Gastrocnemius medialis (tissue), 4 donors: Measurements from ENCODE around the gene TNFRSF12A. TPM values are rescaled to one million over a fixed set of nuclear protein-coding genes. Genes with fewer than 3 reads are reported as not detected.
"Not testable (repeated sequence)": the region's sequence is repeated elsewhere in the genome, so short reads cannot be mapped to it uniquely, and the experiment has no call there.

Experiments
- ATAC-seq, 2 donors: fragments of 150-250 bp; one replicate each; pipeline ENCODE4 v1.9.1; 2016
- DNase-seq, 2 donors: peaks; one replicate each; pipeline ENCODE4 v3.0.0-alpha.2; 2019
- H3K27ac ChIP-seq, 4 donors: fragments of 200-600 bp; sonication (generic); 1 replicate in 1 of 4; 2 replicates in 3 of 4; pipeline ENCODE4 v1.5.1; 2016 to 2018; ENCODE audit warnings: mild to moderate bottlenecking in 2 of 4, moderate library complexity in 1 of 4
- H3K27me3 ChIP-seq, 3 donors: fragments of 200-600 bp; sonication (generic) in 2 of 3; 1 replicate in 1 of 3; 2 replicates in 2 of 3; pipeline versions ENCODE4 v1.5.1 to v1.6.0; 2016 to 2019; ENCODE audit warnings: mild to moderate bottlenecking in 1 of 3, moderate library complexity in 1 of 3
- H3K36me3 ChIP-seq, 2 donors: fragments of 200-600 bp; sonication (generic) in 1 of 2; one replicate each; pipeline ENCODE4 v1.5.1; 2017 to 2018
- H3K4me1 ChIP-seq, 2 donors: fragments of 200-600 bp; sonication (generic) in 1 of 2; one replicate each; pipeline ENCODE4 v1.5.1; 2016 to 2017; ENCODE audit warnings: mild to moderate bottlenecking in 2 of 2
- H3K4me3 ChIP-seq, 4 donors: fragments of 200-600 bp; sonication (generic) in 3 of 4; 1 replicate in 1 of 4; 2 replicates in 3 of 4; pipeline ENCODE4 v1.5.1; 2016 to 2019; ENCODE audit warnings: mild to moderate bottlenecking in 2 of 4
- H3K9me3 ChIP-seq, 3 donors: fragments of 200-600 bp; sonication (generic) in 2 of 3; 1 replicate in 1 of 3; 2 replicates in 2 of 3; pipeline ENCODE4 v1.5.1; 2016 to 2019
- CTCF ChIP-seq, 5 experiments: fragments of 450-650 bp in 3 of 5; fragments of 200-600 bp in 2 of 5; sonication (generic) in 2 of 5; IDR thresholded peaks in 4 of 5; conservative IDR thresholded peaks in 1 of 5; 1 replicate in 4 of 5; 2 replicates in 1 of 5; pipeline ENCODE4 v1.5.1; 2016 to 2019; ENCODE audit warnings: antibody characterized with exemption in 5 of 5, mild to moderate bottlenecking in 3 of 5, moderate library complexity in 3 of 5
- POLR2A ChIP-seq, 2 donors: fragments of 450-650 bp; IDR thresholded peaks; one replicate each; pipeline ENCODE4 v1.6.1; 2017; ENCODE audit warnings: antibody characterized with exemption in 2 of 2, mild to moderate bottlenecking in 2 of 2, moderate library complexity in 2 of 2
- in situ Hi-C, 4 donors: fragments of 200-750 bp; cut with MboI; loops; one replicate each; pipeline versions ENCODE4 v1.15.0 to v1.8.0; 2017; ENCODE audit warnings: low sequenced_read_pairs in 4 of 4
- intact Hi-C: fragments of 100-400 bp; cut with DNase I; formaldehyde crosslinking; loops from one replicate; pipeline ENCODE4 v1.15.1; 2023; ENCODE audit warnings: low total_unique reads
- total RNA-seq, 4 donors: library from RNA; depleted of rRNA; stranded (reverse); fragments of >200 nt; gene quantifications; one replicate each; pipeline versions ENCODE4 v1.1.0 to v1.2.3, GENCODE V29; 2016

Gene TNFRSF12A
- total RNA-seq, 4 donors from 2014 or later = 34.0 to 161 (median 85.5) TPM

DNA sequence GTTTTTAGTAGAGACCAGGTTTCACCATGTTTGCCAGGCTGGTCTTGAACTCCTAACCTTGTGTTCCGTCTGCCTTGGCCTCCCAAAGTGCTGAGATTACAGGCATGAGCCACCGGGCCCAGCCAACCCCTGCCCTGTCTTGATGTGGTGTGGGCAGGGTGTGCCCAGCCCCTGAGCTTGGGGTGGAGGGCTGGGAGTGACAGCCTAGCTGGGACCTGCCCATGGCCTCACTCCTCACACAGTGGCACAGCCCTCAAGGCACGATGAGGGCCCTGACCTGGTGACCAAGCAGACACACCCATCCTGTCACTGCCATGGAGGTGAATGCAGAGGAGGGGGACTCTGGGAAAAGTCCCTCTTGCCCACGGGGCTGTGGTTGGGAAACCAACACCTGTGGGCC, 48.3 kb downstream of the TNFRSF12A start:
- no peaks in the 10 kb centered on the region for H3K36me3 ChIP-seq
- no peaks in the 10 kb centered on the region for H3K9me3 ChIP-seq
- TF ChIP-seq CTCF (IDR thresholded peaks at IDR 0.05 in 4 of 5, conservative IDR thresholded peaks at IDR 0.05 in 1 of 5) = no peak
- TF ChIP-seq POLR2A (IDR thresholded peaks at IDR 0.05) = no peak
- H3K4me1 ChIP-seq = peaks cover 16 to 17% of the 10 kb centered on the region in 2 donors
- intact Hi-C loops = no loop called here
- in situ Hi-C loops = loop anchor here in 2 of 4 donors (10.0 kb wide), 2 partner anchors 56 to 96 kb away; no protein-coding TSS in a partner anchor
- H3K27ac ChIP-seq = no peak overlapping the region
- ATAC-seq (no peak), DNase-seq (no peak)
- no peaks in the 10 kb centered on the region for H3K27me3 ChIP-seq
- H3K4me3 ChIP-seq = no peak overlapping the region

- DNase-seq = not testable (repeated sequence)
Measured at GRCh38 chr16:3069146-3069545, 49.0 kb downstream of the TNFRSF12A start.

GRCh38 chr16:3070608-3071111, 50.5 kb downstream of the TNFRSF12A start:
- no peak for TF ChIP-seq CTCF (IDR thresholded peaks at IDR 0.05 in 4 of 5, conservative IDR thresholded peaks at IDR 0.05 in 1 of 5)
- TF ChIP-seq POLR2A (IDR thresholded peaks at IDR 0.05) = no peak
- peaks cover 3 to 6% of the 10 kb centered on the region in 2 donors for H3K4me1 ChIP-seq
- no peak overlapping the region for H3K4me3 ChIP-seq
- H3K36me3 ChIP-seq = no peaks in the 10 kb centered on the region
- no peaks in the 10 kb centered on the region for H3K27me3 ChIP-seq
- no peak for ATAC-seq
- no peaks in the 10 kb centered on the region for H3K9me3 ChIP-seq
- H3K27ac ChIP-seq = no peak overlapping the region
- no peak for DNase-seq
- intact Hi-C loops (no loop called here), in situ Hi-C loops (no loop called here)

More at GRCh38 chr16:3069146-3069545, 49.0 kb downstream of the TNFRSF12A start:
- H3K9me3 ChIP-seq, H3K27me3 ChIP-seq, ATAC-seq, intact Hi-C loops, H3K36me3 ChIP-seq, H3K27ac ChIP-seq, H3K4me3 ChIP-seq: not testable (repeated sequence)
- H3K4me1 ChIP-seq = peaks cover 16 to 17% of the 10 kb centered on the region in 2 donors
- in situ Hi-C loops = loop anchor here in 2 of 4 donors (10.0 kb wide), 2 partner anchors 56 to 96 kb away; no protein-coding TSS in a partner anchor

GRCh38 chr16:3071655-3072054, 51.5 kb downstream of the TNFRSF12A start:
- ATAC-seq (no peak), DNase-seq (no peak)

More at GRCh38 chr16:3071655-3072054, 51.5 kb downstream of the TNFRSF12A start:
- no peak overlapping the region for H3K27ac ChIP-seq
- TF ChIP-seq CTCF (IDR thresholded peaks at IDR 0.05 in 4 of 5, conservative IDR thresholded peaks at IDR 0.05 in 1 of 5) = no peak
- TF ChIP-seq POLR2A (IDR thresholded peaks at IDR 0.05) = no peak
- intact Hi-C loops (no loop called here), in situ Hi-C loops (no loop called here)
- no peaks in the 10 kb centered on the region for H3K27me3 ChIP-seq
- H3K4me3 ChIP-seq = no peak overlapping the region
- no peaks in the 10 kb centered on the region for H3K36me3 ChIP-seq
- H3K9me3 ChIP-seq = no peaks in the 10 kb centered on the region
- peaks cover 0 to under 1% of the 10 kb centered on the region in 2 donors for H3K4me1 ChIP-seq

Other genes starting within 250 kb of the TNFRSF12A start
- 100 to 1,000 TPM; 216 to 970 (median 375) TPM for gene ELOB, start 243.1 kb upstream of the TNFRSF12A start, total RNA-seq
- not detected for gene PRSS33, start 232.8 kb upstream of the TNFRSF12A start, total RNA-seq
- gene PRSS41, start 221.9 kb upstream of the TNFRSF12A start, total RNA-seq = not detected
- not detected for gene PRSS21, start 203.1 kb upstream of the TNFRSF12A start, total RNA-seq
- not detected for gene ZG16B, start 190.1 kb upstream of the TNFRSF12A start, total RNA-seq
- gene PRSS22, start 162.2 kb upstream of the TNFRSF12A start, total RNA-seq = not detected
- gene FLYWCH2, start 137.2 kb upstream of the TNFRSF12A start, total RNA-seq = 10 to 100 TPM; 19.5 to 54.5 (median 30.2) TPM
- gene FLYWCH1, start 108.4 kb upstream of the TNFRSF12A start, total RNA-seq = 10 to 100 TPM; 41.7 to 49.7 (median 44.0) TPM
- gene KREMEN2, start 56.1 kb upstream of the TNFRSF12A start, total RNA-seq = not detected
- gene PAQR4, start 51.0 kb upstream of the TNFRSF12A start, total RNA-seq = 10 to 100 TPM in 2 of 4 donors, 1 to 10 TPM in 2; 4.2 to 14.6 (median 10.2) TPM
- gene PKMYT1, start 39.9 kb upstream of the TNFRSF12A start, total RNA-seq = 1 to 10 TPM in 2 of 4 donors, not detected in 2; 1.4 to 2.4 TPM
- under 1 TPM in 1 of 4 donors, not detected in 3; 0.40 TPM for gene CLDN9, start 7.4 kb upstream of the TNFRSF12A start, total RNA-seq
- under 1 TPM in 1 of 4 donors, not detected in 3; 0.55 TPM for gene CLDN6, start 2.2 kb upstream of the TNFRSF12A start, total RNA-seq
- gene HCFC1R1, start 3.6 kb downstream of the TNFRSF12A start, total RNA-seq = 100 to 1,000 TPM in 1 of 4 donors, 10 to 100 TPM in 3; 41.8 to 124 (median 66.9) TPM
- 10 to 100 TPM; 15.0 to 31.1 (median 21.5) TPM for gene THOC6, start 3.7 kb downstream of the TNFRSF12A start, total RNA-seq
- gene BICDL2, start 16.6 kb downstream of the TNFRSF12A start, total RNA-seq = under 1 TPM in 1 of 4 donors, not detected in 3; 0.32 TPM
- gene MMP25, start 26.2 kb downstream of the TNFRSF12A start, total RNA-seq = under 1 TPM in 3 of 4 donors, not detected in 1; 0.15 to 0.75 (median 0.58) TPM
- 10 to 100 TPM; 45.4 to 79.0 (median 54.6) TPM for gene IL32, start 45.3 kb downstream of the TNFRSF12A start, total RNA-seq
- gene ZSCAN10, start 78.9 kb downstream of the TNFRSF12A start, total RNA-seq = not detected
- gene ZNF205, start 92.2 kb downstream of the TNFRSF12A start, total RNA-seq = 10 to 100 TPM in 1 of 4 donors, 1 to 10 TPM in 3; 4.8 to 10.8 (median 6.1) TPM
- gene ZNF213, start 114.7 kb downstream of the TNFRSF12A start, total RNA-seq = 10 to 100 TPM in 3 of 4 donors, 1 to 10 TPM in 1; 8.9 to 18.6 (median 14.5) TPM
- not detected for gene OR1F1, start 167.8 kb downstream of the TNFRSF12A start, total RNA-seq
- 1 to 10 TPM in 3 of 4 donors, under 1 TPM in 1; 0.49 to 3.2 (median 2.2) TPM for gene ZNF200, start 214.8 kb downstream of the TNFRSF12A start, total RNA-seq
- 1 to 10 TPM in 1 of 4 donors, under 1 TPM in 3; 0.32 to 1.2 (median 0.76) TPM for gene MEFV, start 236.3 kb downstream of the TNFRSF12A start, total RNA-seq